GM19463 (cell line): ENCODE data around the gene AGO3.

Experiments used
- ATAC-seq: cut with Tn5 transposase; IDR thresholded peaks from one replicate; pipeline ENCODE4 v1.9.1; 2021; ENCODE audit warnings: mild to moderate bottlenecking, moderate library complexity; ENCODE audit not compliant: unreplicated experiment

The AGO3 gene

DNA sequence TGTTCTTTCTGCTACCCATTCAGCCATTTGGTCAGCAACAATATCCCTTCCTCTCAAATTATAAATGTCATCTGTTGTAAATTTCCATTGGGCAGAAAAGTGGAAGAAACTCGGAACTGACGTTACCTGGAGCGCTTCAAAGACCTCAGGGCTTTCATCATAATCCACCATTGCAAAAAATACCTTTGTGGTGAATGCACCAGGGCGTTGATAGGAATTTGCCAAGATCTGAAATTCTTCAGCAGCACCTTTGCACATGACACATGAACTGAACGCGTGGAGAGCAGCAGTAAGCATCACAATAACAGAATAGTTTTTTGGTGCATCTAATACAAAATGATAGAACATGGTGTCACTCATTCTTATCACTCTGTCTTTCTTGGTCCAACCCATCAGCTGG, 149.9 kb downstream of the AGO3 start:
- no peak for ATAC-seq

DNA sequence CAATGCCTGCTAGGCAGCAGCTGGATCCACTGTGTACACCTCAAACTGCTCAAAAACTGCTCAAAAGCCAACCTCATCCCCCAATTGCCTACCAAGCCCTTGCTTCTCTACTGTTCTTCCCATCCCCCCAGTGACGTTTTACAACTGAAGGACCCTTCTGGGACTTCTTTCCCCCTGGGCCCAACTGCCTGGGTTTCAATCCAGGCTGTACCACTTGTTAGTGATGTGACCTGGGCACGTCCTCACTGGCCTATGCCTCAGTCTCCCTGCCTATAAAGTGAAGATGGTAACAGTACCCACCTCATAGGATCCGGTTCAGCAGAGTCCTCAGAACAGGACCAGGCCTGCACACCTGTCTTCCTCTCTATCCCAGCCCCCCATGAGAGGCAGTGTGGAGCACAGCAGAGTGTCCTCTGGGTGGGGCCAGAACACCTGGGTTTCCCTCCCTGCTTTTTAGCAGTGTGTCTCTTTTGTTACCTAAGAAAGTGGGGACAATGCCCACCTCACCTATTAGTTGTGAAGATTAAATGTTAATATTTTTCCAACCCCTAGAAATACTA, 151.1 kb downstream of the AGO3 start:
- ATAC-seq = no peak

DNA sequence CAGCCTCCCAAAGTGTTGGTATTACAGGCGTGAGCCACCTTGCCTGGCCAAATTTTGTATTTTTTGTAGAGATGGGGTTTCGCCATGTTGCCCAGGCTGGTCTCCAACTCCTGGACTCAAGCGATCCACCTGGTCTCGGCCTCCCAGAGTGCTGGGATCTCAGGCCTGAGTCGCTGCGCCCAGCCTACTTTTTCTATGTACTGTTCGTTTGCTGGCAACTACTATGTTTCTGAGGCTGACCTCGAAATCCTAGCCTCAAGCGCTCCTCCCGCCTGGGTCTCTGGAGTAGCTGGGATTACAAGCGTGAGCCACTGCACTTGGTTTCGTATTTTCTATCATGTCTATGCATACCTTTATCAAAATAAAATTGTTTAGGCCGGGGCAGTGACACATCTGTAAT, 152.3 kb downstream of the AGO3 start:
- no peak for ATAC-seq

DNA sequence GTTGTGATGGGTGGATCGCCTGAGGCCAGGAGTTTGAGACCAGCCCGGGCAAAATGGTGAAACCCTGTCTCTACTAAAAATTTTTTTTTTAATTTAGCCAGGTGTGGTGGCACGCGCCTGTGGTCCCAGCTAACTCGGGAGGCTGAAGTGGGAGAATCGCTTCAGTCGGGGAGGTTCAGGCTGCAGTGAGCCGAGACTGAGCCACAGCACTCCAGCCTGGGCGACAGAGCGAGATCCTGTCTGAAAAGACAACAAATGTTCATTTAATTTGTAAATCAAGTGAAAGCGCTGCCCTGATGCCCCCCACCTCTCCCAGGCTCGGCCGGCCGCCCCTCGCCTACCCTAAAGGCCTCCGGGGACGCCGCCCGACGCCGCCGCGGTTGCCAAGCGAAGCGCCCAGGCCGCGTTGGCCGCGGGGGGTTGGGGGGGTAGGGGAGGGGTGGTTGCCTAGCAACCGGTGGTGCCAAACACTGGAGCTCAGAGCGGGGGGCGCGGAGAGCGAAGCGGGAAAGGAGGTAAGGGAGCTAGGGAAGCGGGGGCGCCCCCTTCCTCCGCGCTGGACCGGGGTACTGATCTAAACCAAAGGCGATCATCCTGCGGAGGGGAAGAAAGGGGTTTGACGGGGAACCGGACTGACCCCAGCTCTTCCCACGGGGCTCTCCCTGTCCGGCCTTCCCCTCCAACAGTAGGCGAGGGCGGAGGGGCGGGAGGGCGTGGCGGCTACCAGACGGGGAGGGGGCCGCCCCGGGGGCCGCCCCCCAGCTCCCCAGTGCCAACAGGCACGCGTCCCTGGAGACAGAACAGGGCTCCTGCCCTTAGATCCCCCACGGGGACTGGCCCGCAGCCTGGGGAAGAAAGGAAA, 153.0 kb downstream of the AGO3 start, which contains the start of gene TEKT2:
TEKT2 (plus strand) TSS at position 460 of the 862 bp plus-strand sequence. CDS start 828 bp downstream, outside the sequence.
- ATAC-seq = no peak

DNA sequence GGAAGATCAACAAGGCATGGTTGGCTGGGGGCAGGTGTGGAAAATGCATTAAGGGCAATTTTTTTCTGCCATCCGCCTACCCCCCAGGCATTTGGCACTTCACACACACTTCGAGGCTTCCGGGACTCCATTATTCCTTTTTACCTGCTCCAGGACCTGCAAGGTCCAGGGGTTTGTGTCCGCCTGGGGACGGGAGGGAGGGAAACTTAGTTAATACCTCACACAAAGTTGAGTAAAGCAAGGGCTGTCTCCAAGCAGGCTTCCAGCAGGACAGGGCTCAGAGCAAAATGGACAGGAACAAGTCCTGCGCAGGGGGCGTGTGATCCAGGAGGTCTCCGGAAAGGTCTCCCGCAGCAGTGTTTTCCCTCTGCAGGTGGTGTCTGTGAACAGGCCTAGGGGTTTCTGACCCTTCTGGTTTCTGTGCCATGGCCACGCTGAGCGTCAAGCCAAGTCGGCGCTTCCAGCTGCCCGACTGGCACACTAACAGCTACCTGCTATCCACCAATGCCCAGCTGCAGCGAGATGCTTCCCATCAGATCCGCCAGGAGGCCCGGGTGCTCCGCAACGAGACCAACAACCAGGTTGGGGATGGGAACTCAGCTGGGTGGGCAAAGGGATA, 153.7 kb downstream of the AGO3 start:
- ATAC-seq = no peak

DNA sequence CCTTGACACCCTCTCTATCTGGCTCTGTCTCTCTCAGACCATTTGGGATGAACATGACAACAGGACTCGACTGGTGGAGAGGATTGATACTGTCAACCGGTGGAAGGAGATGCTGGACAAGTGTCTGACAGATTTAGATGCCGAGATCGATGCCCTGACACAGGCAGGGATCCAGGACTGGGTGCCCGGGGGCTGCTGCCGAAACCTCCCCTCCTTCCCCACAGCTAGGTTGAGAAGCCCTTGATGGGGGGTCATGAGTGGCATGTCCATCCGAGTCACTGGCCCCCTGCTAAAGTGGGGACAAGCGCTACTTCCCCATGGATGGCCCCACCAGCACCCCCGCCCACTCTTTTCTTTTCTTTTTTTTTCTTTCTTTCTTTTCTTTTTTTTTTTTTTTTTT, 154.2 kb downstream of the AGO3 start:
- no peak for ATAC-seq

DNA sequence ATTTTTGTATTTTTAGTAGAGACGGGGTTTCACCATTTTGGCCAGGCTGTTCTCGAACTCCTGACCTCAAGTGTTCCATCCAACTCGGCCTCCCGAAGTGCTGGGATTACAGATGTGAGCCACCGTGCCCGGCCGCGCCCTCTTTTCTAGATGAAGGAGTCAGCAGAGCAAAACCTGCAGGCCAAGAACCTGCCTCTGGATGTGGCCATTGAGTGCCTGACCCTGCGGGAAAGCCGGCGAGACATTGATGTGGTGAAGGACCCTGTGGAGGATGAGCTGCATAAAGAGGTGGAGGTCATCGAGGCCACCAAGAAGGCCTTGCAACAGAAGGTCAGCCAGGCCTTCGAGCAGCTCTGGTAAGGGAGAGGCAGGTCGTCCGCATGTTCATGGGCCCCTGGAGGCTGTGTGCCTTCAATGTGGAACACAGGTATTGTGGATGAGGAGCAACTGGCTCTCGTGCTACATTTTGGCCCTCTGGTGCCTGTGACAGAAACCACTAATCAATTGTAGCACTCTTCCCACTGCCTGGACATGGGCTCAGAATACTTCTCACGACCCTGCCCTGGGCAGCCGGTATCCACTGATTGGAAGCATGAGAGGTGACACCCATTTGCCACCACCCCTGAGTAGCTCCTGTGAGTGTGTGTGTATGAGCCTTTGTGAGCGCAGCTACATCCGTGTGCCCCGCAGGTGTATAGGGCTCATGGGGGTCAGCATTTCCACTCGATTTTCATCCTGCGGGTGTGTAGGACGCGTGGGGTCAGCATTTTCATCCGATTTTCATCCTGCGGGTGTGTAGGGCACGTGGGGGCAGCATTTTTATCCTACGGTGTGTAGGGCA, 155.0 kb downstream of the AGO3 start:
- no peak for ATAC-seq

DNA sequence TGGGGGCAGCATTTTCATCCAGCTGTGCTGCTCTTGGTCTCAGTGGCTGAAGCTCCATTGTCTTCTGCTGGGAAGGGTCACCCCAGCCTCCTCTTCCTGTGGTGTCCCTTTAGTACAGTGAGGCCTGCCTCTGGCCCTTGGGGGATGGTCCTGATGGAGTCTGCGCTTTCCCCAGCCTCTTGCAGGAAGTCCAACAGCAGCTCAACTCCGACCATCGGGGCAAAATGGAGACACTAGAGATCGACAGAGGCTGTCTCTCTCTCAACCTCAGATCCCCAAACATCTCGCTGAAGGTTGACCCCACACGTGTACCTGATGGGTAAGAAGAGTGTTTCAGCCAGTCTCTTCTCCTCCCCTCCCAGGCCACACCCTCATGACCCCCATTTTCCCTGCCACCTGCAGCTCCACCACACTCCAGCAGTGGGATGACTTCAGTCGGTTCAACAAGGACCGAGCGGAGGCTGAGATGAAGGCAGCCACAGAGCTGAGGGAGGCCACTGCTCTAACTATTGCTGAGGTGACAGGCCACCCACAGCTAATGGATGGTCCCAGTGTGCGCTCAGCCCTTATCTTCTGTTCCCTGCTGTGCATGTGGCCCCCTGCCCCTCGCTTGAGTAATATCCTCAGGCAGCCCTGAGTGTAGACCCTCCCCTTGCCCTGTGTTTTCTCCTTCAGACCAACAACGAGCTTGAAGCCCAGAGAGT, 155.8 kb downstream of the AGO3 start:
- no peak for ATAC-seq

DNA sequence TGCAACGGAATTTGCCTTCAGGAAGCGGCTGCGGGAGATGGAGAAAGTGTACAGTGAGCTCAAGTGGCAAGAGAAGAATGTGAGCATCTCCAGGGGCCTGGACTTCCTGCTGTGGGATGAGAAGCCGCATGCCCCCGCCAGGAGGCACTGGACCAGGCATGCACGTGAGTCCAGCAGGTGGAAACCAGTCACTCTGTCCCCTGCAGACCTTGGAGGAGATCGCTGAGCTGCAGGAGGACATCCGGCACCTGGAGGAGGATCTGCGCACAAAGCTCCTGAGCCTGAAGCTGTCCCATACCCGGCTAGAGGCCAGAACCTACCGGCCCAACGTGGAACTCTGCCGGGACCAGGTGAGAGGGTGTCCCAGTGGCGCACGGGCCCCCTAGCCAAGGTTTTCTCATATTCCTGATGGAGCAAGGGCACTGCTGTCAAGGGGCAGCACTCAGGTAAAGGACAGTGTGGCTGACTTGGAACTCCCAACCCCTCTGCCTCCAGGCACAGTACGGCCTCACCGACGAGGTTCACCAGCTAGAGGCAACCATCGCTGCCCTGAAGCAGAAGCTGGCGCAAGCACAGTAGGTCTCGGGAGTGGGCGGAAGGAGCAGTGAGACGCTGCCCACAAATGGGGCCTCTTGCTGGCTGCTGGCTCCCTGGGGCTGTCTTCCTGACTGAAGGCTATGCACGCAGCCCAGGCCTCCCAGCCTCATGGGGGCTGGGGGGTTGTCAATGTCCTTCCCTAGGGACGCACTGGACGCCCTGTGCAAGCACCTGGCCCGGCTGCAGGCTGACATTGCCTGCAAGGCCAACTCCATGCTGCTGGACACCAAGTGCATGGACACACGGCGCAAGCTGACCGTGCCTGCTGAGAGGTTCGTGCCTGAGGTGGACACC, 156.6 kb downstream of the AGO3 start:
- no peak for ATAC-seq

DNA sequence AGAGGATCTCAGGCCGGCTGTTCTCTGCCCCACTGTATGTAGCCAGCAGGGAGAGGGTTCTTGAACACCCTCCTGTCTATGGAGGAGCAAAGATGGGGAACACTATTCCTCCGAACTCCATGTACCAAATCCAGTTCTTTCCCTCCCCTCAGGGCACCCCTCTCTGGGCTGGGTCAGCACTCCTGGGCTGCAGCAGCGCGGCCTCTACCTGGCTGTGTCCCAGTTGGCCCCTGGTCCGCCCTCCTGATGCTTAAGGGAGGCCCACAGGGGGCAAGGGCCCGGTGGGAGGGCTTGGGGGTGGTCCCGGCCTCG, 157.3 kb downstream of the AGO3 start:
- ATAC-seq = peak; percentile 21

DNA sequence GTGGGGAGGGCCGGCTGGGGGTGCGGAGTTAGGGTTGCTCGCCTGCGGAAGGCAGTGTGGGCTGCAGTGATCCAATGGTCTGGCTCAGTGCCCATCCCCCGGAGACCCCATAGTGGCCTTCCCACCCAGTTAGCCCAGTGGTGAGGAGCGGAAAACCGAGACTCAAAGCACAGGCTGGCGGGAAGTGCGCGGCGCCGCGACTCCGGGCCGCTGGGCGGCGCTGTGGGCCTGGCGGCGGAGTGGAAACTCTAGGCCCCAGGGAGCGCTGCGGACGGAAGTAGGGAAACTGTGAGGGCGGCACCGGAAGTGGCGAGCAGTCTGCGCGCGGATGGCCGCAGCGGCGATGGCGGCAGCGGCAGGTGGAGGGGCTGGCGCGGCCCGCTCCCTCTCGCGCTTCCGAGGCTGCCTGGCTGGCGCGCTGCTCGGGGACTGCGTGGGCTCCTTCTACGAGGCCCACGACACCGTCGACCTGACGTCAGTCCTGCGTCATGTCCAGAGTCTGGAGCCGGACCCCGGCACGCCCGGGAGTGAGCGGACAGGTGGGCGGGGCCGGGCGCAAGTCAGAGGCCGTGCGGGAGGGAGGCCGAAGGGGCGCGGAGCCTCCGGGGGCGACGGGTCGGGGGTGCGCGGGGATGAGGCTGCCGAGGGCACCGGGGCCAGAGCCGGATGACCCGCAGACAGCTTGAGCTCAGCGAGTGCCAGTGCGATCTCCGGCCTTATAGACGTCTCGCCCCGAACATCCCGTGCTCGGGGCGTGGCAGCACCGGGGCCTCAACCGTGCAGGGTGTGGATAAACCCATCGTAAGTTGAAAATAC, 157.9 kb downstream of the AGO3 start, which contains the start of gene ADPRS:
ADPRS (plus strand) TSS at position 316 of the 816 bp plus-strand sequence; CDS start at position 329, 13 bp downstream.
- ATAC-seq = peak; percentile 74

DNA sequence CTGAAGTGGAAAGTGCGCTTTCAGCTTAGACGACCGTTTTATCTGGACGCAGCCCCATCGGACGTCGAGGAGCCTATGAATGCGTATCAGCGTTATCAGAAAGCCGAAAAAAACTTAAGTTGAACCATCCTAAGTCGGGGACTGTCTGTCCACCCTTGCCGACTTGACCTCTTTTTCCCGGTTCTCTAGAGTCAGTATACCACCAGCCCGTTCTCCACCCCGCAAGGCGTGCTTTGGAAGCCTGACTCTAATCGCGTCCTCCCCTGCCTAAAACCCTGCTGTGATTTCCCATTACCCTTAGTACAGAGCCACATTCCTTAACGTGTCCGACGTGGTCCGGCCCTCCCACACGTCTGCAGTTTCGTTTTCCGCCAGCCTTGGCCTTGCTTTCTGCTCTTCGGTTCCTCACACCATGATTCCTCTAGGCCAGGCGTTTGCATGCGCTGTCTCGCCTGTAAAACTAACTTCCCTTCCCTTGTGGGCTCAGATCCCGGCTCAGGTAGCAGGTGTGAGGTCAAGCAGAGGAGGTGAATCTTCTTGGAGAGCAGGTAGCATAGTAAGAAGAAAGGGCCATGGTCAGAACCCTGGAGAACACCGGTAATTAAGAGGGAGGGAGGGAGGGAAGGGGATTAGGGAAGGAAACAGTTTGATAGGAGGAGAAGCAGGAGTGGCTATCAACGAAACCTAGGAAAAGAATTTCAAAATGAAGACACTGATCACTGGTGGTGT, 158.7 kb downstream of the AGO3 start:
- no peak for ATAC-seq

DNA sequence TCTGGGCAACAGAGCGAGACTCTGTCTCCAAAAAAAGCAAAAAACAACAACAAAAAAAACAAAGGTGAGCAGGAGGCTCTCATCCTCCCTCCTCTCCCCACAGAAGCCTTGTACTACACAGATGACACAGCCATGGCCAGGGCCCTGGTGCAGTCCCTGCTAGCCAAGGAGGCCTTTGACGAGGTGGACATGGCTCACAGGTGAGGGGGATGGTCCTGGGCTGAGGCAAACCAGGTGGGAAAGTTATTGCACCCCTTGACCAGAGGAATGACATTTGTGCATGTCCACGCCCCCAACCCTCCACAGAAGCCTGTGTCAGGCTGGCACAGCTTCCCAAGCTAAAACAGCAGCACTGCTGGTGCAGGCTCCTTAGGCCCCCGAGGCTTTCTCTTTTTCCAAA, 160.2 kb downstream of the AGO3 start:
- no peak for ATAC-seq

DNA sequence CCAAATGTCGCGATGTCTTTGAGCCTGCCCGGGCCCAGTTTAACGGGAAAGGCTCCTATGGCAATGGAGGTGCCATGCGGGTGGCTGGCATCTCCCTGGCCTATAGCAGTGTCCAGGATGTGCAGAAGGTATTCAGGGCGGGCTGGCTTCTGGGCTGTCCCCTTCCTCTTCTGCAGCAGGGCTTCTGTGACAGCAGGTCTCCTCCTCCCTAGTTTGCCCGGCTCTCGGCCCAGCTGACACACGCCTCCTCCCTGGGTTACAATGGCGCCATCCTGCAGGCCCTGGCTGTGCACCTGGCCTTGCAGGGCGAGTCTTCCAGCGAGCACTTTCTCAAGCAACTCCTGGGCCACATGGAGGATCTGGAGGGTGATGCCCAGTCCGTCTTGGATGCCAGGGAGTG, 160.8 kb downstream of the AGO3 start:
- no peak for ATAC-seq

DNA sequence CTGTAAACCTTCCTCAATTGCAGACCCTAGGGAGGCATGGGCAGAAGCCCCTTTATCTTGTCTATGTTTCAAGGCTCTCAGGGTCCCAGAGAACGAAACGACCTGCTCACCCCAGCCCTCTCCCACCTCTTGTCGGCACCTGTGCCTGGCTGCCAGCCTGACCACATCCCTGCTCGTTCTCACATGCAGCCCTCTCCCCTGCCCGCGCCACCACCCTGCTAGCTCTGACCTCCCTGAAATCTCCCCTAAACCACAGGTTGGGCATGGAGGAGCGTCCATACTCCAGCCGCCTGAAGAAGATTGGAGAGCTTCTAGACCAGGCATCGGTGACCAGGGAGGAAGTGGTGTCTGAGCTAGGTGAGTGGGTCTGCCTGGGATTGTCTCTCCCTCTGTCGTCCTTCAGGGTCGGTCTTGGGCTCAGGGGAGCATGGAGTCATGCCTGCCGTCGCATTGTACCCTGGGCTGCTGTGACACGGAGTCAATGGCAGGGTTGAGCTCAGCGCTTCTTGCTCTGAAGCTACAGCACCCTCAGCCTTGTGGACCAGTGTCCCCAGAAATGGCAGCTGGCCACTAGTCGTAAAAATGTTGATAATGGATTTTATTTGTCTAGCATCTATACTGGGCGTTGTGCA, 161.4 kb downstream of the AGO3 start:
- ATAC-seq = no peak

DNA sequence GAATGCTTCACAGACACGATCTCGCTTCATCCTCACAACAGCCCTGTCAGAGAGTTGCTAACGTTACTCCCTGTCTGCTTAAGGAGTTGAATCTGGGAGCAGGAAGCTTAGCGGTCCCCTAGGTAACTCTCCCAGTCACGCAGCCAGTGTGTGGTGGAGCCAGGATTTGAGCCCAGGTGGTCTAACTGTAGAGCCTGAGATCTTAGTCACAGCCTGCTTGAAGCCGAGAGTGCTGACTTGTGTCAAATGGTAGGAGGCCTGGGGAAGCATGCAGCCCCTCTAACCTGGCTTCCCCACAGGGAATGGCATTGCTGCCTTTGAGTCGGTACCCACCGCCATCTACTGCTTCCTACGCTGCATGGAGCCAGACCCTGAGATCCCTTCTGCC, 161.9 kb downstream of the AGO3 start:
- ATAC-seq = no peak

DNA sequence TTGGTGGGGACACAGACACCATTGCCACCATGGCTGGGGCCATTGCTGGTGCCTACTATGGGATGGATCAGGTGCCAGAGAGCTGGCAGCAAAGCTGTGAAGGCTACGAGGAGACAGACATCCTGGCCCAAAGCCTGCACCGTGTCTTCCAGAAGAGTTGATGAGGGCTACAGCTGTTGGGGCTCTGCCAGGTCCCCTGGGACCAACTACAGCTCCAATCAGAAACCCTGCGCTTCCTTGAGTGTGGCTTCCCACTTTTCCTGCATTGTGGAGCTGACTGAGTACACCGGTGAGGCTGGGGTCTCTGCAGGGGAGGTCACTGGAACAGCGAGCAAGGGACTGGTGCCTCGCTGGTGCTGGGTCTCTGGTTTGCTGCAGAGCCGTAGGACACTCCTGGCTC, 162.3 kb downstream of the AGO3 start:
- no peak for ATAC-seq

DNA sequence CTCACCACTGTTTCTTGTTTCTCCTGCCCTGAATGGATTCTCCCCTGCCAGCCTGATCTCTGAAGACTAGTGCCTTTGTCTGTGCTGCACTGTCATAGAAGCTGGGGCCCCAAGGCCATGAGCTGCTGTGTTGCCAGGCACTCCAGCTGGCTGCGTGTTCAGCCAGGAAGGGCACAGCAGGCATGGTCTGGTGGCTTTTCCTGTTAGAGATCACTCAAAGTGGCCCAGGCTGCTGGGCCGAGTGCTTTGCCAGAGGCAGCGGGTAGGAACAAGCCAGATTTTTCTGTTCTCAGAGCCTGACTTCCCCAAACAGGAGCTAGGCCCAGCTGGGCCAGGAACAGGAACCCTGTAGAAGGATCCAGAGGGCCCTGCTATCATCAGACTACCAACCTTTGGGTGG, 163.0 kb downstream of the AGO3 start:
- ATAC-seq = no peak
